RPMI8226 (cell line): ENCODE measurements around the gene MAN2A1.
"Not testable (repeated sequence)": the region's sequence is repeated elsewhere in the genome, so short reads cannot be mapped to it uniquely, and the experiment has no call there.

Experiments
- DNase-seq: peaks from one replicate; pipeline ENCODE4 v3.0.0-alpha.2; 2015

Gene MAN2A1

GRCh38 chr5:109832207-109833188, 142.8 kb downstream of the MAN2A1 start:
- DNase-seq: not testable (repeated sequence)

GRCh38 chr5:109833946-109834345, 144.2 kb downstream of the MAN2A1 start:
- DNase-seq: no peak

DNA sequence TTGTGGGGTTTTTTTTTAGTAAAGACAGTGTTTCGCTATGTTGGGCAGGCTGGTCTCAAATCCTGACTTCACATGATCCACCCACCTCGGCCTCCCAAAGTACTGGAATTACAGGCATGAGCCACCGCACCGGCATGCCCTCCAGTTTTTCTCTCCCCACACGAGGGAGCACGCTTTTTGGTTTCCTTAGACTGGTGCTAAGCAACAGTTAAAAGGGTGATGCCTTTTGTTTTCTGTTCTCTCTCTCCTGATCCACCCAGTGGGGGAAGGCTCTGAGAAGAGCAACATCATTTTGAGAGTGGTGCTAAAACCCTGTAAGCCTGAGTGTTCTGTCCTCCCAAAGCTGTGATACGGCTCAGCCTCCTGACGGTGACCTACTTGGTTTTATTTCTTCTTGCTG, 146.6 kb downstream of the MAN2A1 start:
- no peak for DNase-seq

DNA sequence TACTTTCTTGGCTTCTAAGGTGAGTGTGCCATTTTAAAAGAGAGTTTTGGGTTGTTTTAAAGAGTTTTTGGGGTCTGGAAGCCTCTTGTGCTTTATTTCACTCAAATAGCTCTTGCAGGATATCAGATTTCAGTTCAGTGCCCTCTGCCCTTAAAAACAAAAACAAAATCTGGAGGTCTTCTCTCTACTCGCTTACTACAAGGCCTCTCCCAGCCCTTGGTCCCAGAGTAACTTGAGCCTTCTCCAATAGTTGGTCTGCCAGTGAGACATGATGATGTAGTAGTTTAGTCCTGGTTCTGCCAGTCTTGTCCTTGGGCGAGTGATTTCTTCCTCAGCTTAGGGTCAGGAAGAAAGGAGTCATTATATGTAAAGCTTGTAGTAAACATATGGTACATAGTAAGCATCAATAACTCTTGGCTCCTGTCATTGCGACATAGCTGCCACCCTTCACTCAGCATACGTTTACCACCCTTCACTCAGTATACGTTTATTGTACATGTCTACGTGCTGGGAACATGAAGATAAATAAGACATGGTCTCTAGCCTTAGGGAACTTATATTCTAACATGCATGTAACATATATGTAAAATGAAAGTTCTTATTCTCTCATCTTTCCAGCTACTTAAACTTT, 147.6 kb downstream of the MAN2A1 start:
- no peak for DNase-seq

DNA sequence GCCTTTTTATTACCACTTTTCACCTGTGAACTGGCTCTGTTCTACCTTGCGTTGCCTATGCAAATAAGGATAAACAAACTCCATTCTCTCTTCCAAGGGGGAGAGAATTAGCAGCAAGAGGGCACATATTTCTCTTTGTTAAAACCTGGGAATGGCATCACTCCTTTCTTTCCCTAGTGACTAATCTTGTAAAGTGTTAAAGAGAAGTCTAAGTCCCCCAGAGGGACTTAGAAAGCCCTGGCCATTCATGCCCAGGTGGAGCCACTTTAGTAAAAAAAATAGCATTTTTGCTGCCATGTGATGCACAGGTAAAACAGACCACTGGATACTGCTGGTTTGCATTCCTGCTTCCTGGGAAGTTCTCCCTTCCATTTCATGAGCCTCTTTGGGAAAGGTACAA, 148.4 kb downstream of the MAN2A1 start:
- DNase-seq: no peak

DNA sequence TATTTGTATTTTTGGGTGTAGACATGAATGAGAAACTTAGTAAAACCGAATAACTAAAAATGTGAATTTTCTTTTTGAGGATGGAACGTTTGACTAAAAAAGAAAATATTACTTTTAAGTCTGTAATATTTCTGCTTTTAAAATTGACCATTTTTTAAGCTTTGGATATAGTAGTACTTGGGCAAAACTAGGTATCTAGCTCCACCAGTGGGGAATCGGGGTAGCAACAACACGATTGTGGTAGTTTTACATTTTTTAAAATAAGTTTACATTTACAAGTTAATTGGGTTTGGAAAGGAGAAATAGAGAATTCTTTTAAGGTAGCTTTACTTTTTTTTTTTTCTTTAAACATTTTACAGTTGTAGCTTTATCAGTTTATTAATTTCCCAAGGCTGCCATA, 154.4 kb downstream of the MAN2A1 start:
- no peak for DNase-seq

DNA sequence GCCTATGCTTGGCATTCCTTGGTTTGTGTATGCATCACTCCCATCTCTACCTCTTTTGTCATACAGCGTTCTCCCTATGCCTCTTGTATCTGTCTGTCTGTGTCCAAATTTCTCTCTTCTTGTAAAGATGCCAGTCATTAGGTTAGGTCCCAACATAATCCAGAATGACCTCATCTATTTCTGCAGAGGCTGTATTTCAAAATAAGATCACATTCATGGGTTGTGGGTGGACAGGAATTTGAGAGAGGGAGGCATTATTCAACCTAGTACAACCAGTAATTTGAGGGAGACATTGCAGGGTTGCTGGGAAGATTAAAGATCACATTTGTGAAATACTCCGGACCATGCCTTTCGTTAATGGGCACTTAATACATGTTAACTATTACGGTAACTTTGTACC, 155.0 kb downstream of the MAN2A1 start:
- no peak for DNase-seq

GRCh38 chr5:109848130-109848529, 158.4 kb downstream of the MAN2A1 start:
- DNase-seq: no peak

GRCh38 chr5:109849478-109850088, 159.9 kb downstream of the MAN2A1 start:
- DNase-seq: no peak

- DNase-seq: peak; percentile 30
Measured at GRCh38 chr5:109852371-109853155, 162.8 kb downstream of the MAN2A1 start.

- DNase-seq: no peak
Measured at GRCh38 chr5:109853377-109853776, 163.7 kb downstream of the MAN2A1 start.

GRCh38 chr5:109855056-109855455, 165.3 kb downstream of the MAN2A1 start:
- DNase-seq: no peak

DNA sequence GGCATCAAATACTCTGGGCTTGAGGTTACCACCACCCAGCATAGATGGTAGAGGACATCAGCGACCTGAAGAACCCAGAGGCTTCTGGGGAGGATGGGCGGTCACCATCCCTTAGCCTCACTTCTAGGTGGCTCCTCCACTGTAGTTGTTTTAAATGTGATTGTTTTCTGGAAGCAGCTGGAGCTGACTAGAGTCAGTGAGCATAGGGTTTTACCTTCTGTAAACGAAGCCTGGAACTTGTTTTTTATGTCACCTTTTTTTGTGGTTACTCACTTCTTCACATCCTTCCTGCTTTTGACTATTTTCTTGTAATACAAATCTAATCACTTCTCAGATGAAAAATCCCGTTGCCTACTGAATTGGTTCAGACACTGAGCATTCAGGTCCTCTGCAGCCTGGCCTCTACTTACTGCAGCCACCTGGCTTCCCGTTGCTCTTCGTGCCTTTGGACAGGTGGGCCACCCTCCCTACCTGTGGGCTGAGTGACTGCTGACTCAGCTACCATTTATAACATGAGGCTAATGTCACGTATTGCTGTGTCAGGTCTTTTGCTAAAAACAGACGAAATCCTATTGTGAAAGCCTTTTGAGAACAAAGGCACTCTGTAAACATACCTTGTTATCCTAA, 167.8 kb downstream of the MAN2A1 start:
- DNase-seq: peak; percentile 98

DNA sequence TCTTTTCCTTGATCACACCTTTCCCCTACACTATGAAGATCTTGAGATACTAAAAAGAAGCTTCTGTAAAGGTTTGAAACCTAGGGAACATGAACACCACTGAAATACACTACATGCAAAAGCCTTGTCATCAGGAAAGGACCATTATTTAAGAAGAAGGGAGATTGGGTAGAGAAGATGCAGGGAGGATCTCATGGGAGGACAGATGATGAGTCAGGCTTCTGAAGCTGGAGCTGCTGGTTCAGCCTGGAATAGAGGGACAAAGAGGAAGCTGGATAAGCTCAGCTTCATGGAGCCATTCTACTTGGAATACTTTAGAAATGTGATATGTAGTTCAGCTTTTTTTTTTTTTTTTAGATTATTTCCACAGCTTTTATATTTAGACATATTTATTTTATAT, 169.8 kb downstream of the MAN2A1 start:
- DNase-seq: no peak

DNA sequence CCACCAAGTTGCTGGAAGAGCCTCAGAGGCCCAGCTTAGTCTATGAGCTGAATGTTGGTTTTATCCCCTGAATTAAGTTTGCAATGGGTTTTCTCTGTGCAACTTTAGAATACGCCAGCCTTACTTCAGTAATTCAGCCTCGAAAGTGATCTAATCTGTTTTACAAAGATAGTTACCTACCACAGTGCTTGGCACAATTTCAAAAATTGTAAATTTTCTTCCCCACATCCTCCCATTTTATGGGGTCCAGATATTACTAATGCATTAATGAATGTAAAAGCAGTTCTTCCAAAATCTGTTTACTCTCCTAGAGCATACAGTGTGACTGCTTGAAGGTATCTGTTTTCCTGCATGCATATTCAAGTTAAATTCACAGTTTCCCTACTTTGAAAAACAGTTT, 172.6 kb downstream of the MAN2A1 start:
- DNase-seq: no peak

DNA sequence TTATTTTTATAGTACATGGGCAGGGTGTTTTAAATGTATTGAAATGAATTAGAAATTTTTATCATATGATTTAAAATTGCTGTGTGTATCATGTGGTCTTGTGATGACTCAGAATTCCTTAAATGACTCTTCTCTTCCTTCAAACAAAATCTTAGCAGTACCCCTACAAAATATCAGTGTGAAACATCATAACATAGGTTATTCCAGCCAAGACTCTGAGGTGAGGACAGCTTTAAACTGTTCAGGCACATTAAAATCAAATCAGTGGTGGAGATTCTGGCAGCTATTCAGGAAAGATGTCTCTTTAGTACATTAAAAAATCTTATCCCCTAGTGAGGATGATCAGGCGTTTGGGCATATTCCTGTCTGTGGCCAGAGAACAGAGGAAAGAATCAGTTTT, 174.0 kb downstream of the MAN2A1 start:
- no peak for DNase-seq

- no peak for DNase-seq
Measured at GRCh38 chr5:109865637-109866036, 175.9 kb downstream of the MAN2A1 start.

DNA sequence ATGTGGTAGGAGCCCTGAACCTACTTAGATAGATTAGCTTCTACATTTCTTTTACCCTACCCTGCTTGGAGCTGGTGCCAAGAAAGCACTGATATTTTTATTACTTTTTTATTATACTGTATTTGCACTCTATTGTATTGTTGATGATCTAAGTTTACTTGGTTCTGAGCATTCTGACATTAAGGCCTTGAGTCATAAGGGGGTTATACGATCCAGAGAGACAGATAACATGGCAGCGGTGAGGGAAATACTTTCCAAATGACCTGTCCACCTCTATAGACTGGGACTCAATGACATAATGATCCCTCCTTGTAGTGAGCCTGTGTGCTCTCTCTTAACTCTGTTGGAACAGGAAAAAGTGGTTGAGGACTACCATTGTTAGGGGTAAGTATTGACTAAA, 176.3 kb downstream of the MAN2A1 start:
- no peak for DNase-seq

- no peak for DNase-seq
Measured at GRCh38 chr5:109868737-109869136, 179.0 kb downstream of the MAN2A1 start.

GRCh38 chr5:109873687-109874086, 184.0 kb downstream of the MAN2A1 start:
- no peak for DNase-seq

- no peak for DNase-seq
Measured at GRCh38 chr5:109874108-109874507, 184.4 kb downstream of the MAN2A1 start.

DNA sequence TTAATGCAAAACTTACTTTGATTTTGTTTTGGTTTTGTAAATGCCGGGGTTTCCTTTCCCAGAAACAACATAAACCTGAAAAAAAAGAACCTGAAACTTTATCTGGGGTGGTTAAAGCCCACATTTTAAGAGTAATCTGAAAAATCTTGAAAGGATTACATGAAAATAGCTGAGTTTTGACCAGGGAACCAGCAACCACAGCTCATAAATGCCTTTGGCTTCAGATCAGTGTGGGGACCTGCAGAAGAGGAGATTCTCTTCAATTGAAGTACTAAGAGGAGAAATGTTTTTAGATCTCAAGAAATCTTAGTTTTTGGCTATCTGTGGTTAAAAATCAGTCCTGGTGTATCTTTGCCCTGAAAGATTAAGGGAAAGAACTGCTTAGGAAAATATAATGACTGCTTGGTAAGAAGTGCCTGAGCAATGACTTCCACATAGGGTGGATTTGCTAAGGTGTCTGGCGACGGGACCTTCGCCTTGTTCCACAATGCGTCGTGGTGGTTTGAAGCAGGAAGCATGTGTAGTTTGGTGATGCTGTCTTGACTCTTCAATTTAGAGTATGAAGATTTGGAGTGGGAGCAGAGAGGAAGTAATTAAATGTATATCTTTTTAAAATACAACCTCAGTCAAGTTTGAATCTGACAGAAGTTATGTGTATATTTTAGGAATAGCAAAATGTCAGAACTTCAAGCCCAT, 186.5 kb downstream of the MAN2A1 start:
- DNase-seq: no peak
